ENCODE measurements around the gene SERPINH1. TPM values are rescaled to one million over a fixed set of nuclear protein-coding genes. Genes with fewer than 3 reads are reported as not detected.

SERPINH1 gene
- total and polyA plus RNA-seq, 2 of the 13 experiments (the other 11 are each of a cell fraction or from before 2014, with no cell fraction given), result 83.6 to 83.8 TPM

DNA sequence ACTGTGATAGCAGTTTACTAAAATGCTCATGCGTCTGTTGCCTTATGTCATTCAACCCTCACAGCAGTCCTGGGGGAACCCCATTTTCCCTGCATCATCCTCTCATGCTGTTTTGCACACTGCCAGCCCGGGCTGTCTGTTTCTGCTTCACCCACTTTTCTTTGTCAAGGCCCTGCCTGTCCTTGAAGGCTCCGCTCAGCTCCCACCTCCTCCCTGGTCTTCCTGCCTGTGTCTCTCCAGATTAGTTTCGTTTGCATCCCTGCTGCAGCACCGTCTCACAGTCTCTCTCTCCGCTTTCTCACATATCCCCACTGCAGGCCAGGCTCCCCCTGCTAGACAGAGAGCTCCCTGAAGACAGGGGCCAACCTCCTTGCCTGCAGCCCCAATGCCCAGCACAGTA lies 29.9 kb downstream of the SERPINH1 start (continued):
- TF ChIP-seq, protein P1, sequence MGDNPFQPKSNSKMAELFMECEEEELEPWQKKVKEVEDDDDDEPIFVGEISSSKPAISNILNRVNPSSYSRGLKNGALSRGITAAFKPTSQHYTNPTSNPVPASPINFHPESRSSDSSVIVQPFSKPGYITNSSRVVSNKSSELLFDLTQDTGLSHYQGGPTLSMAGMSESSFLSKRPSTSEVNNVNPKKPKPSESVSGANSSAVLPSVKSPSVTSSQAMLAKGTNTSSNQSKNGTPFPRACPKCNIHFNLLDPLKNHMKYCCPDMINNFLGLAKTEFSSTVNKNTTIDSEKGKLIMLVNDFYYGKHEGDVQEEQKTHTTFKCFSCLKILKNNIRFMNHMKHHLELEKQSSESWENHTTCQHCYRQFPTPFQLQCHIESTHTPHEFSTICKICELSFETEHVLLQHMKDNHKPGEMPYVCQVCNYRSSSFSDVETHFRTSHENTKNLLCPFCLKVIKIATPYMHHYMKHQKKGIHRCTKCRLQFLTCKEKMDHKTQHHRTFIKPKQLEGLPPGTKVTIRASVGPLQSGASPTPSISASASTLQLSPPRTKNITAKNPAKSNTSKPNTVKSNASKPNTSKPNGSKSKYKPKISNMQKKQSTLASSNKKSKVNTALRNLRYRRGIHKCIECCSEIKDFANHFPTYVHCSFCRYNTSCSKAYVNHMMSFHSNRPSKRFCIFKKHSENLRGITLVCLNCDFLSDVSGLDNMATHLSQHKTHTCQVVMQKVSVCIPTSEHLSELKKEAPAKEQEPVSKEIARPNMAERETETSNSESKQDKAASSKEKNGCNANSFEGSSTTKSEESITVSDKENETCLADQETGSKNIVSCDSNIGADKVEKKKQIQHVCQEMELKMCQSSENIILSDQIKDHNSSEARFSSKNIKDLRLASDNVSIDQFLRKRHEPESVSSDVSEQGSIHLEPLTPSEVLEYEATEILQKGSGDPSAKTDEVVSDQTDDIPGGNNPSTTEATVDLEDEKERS (CRISPR knock-in tag; IDR thresholded peaks at IDR 0.05), result no peak
- TF ChIP-seq PPARG (CRISPR knock-in tag; conservative IDR thresholded peaks at IDR 0.05), result no peak
- TF ChIP-seq FIP1L1 (IDR thresholded peaks at IDR 0.05; ENCODE audit: borderline replicate concordance, insufficient read depth, low read depth, low read length), result no peak
- TF ChIP-seq NFE2L2 (IDR thresholded peaks at IDR 0.05; ENCODE audit: low read length), result no peak
- TF ChIP-seq GATA4 (IDR thresholded peaks at IDR 0.05; ENCODE audit: borderline replicate concordance, low read depth), result no peak
- TF ChIP-seq JUND (CRISPR knock-in tag; IDR thresholded peaks at IDR 0.05), result no peak
- TF ChIP-seq, protein P2, sequence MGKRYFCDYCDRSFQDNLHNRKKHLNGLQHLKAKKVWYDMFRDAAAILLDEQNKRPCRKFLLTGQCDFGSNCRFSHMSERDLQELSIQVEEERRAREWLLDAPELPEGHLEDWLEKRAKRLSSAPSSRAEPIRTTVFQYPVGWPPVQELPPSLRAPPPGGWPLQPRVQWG (CRISPR knock-in tag; IDR thresholded peaks at IDR 0.05; ENCODE audit: borderline replicate concordance, low read depth), result no peak
- TF ChIP-seq, protein P3, sequence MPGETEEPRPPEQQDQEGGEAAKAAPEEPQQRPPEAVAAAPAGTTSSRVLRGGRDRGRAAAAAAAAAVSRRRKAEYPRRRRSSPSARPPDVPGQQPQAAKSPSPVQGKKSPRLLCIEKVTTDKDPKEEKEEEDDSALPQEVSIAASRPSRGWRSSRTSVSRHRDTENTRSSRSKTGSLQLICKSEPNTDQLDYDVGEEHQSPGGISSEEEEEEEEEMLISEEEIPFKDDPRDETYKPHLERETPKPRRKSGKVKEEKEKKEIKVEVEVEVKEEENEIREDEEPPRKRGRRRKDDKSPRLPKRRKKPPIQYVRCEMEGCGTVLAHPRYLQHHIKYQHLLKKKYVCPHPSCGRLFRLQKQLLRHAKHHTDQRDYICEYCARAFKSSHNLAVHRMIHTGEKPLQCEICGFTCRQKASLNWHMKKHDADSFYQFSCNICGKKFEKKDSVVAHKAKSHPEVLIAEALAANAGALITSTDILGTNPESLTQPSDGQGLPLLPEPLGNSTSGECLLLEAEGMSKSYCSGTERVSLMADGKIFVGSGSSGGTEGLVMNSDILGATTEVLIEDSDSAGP (CRISPR knock-in tag; IDR thresholded peaks at IDR 0.05; ENCODE audit: borderline replicate concordance), result no peak
- TF ChIP-seq MAFG (CRISPR knock-in tag; IDR thresholded peaks at IDR 0.05), result no peak

Measured in HepG2 (cell line).